Natural killer cell treated with Interleukin-12 subunit alpha and Interleukin-12 subunit beta and Interleukin-15 and Interleukin-18, amount 100 ng/mL, for 72 hours (primary cell): ENCODE measurements around the gene NDUFB6. TPM values are rescaled to one million over a fixed set of nuclear protein-coding genes. Genes with fewer than 3 reads are reported as not detected.
"Not testable (repeated sequence)": the region's sequence is repeated elsewhere in the genome, so short reads cannot be mapped to it uniquely, and the experiment has no call there.

Source experiments
- ATAC-seq, 2 donors: fragments of 150-1000 bp; cut with Tn5 transposase in 1 of 2; sonication (Bioruptor Pico), chemical (Tn5 transposase) in 1 of 2; 2 replicates each; pipeline ENCODE4 v1.10.0; 2021
- DNase-seq: peaks from one replicate; pipeline ENCODE4 v3.0.0; 2022; ENCODE audit warnings: low spot score
- H3K27ac Mint-ChIP-seq, 2 donors: 1 replicate in 1 of 2; 2 replicates in 1 of 2; pipeline ENCODE4 v1.8.0; 2022; ENCODE audit warnings: mixed read lengths in 2 of 2, mild to moderate bottlenecking in 1 of 2, moderate library complexity in 1 of 2
- H3K27me3 Mint-ChIP-seq, 2 donors: 1 replicate in 1 of 2; 2 replicates in 1 of 2; pipeline ENCODE4 v1.8.0; 2022; ENCODE audit warnings: mixed read lengths in 2 of 2
- H3K36me3 Mint-ChIP-seq: one replicate; pipeline ENCODE4 v1.8.0; 2022; ENCODE audit warnings: mixed read lengths
- H3K4me1 Mint-ChIP-seq, 2 donors: 1 replicate in 1 of 2; 2 replicates in 1 of 2; pipeline ENCODE4 v1.8.0; 2022; ENCODE audit warnings: low read depth in 2 of 2, mixed read lengths in 2 of 2, mild to moderate bottlenecking in 1 of 2
- H3K4me3 Mint-ChIP-seq: one replicate; pipeline ENCODE4 v1.8.0; 2022; ENCODE audit warnings: mixed read lengths
- H3K9me3 Mint-ChIP-seq: 2 replicates; pipeline ENCODE4 v1.8.0; 2022; ENCODE audit warnings: mixed read lengths
- total RNA-seq, 2 donors: library from RNA; stranded (reverse); gene quantifications; one replicate each; pipeline ENCODE4 v1.2.3, GENCODE V29; 2022

Gene NDUFB6
- total RNA-seq, 2 donors from 2014 or later = 28.9 to 33.8 TPM

DNA sequence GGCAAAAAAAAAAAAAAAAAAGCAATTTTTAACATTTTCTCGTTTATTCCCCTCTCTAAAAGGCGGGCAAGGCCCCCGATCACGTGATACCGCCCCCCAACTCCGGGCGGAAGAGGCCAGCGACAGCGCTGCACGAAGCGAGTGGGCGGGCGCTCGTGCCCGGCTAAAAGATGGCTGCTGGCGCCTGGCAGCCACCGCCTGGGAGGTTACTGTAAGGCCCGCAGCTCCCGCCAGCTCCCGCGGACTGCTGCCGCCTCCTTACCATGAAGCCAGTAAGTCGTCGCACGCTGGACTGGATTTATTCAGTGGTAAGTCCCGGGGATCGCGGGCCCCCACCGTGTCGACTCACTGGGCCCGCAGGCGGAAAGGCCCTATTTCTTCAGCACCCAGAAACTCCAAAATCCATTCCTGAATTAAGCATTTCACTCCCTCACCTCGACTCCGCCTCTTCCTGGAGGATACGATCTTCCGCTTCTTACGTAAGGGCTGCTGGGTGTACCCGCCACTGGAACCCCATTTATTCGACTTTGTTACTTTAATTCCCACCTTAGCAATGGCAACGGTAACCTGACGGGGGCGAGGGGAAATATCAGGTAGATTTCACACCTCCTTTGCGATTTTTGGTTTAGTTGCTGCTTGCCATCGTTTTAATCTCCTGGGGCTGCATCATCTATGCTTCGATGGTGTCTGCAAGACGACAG is 20.6 kb downstream of the NDUFB6 start, which contains the start of the genes SMIM27 and TOPORS:
Gene SMIM27, plus strand, starts transcription at position 156 of the 701 bp plus-strand sequence. Its CDS starts 108 bp downstream, at position 264.
Gene TOPORS, minus strand, starts transcription at position 415 of the 701 bp plus-strand sequence. Its CDS starts 150 bp downstream, at position 265.
- H3K4me1 Mint-ChIP-seq = peaks cover 34 to 42% of the 10 kb centered on the region in 2 donors
- H3K36me3 Mint-ChIP-seq = peaks cover 4% of the 10 kb centered on the region
- H3K27ac Mint-ChIP-seq = peak within 1 kb of the TSS; percentile 100
- H3K9me3 Mint-ChIP-seq = no peaks in the 10 kb centered on the region
- peak within 1 kb of the TSS; percentile 98 for H3K4me3 Mint-ChIP-seq
- no peaks in the 10 kb centered on the region for H3K27me3 Mint-ChIP-seq
- DNase-seq = peak; percentile 90
- ATAC-seq = peak; percentile 83 to 86

DNA sequence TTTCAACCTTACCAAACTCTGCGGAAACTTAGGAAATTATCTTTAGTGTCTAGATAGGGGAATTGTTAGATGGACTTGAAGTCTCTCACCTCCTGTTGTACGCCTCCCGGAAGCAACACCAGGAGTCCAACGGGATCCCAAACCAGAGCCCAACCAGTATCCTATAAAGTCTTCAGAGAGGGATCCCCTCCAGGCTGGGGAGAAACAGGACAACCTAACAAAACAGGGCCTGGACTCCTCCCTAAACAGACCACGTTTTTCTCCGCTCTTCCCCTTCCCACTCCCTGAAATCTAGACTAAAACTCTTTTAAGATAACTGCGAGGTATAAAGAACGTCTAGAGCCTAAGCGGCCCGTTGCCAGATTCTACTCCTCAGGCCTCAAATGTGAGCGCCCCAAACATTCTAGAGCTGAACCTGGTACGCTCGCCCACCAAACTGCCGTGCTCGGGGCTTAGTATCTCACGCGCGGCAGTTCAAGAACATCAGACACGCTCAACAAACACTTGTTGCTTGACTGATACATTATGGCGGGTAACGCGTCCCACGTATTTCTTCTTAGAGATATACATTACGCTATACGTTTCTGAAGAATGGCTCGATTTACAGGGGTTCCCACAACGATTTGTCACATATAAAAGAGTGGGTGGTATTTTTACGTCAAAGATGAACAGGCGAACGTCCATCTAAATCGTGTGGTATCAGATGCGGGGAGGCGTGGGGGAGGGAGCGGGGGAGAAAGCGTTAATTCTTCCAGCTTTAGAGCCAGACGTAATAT is 21.5 kb downstream of the NDUFB6 start:
- peak overlapping the region; percentile 98 for H3K4me3 Mint-ChIP-seq
- DNase-seq = peak; percentile 66
- peaks cover 34 to 44% of the 10 kb centered on the region in 2 donors for H3K4me1 Mint-ChIP-seq
- peak; percentile 16 to 28 for ATAC-seq
- peaks cover 4% of the 10 kb centered on the region for H3K36me3 Mint-ChIP-seq
- H3K9me3 Mint-ChIP-seq = no peaks in the 10 kb centered on the region
- H3K27me3 Mint-ChIP-seq = no peaks in the 10 kb centered on the region
- peak overlapping the region; percentile 100 for H3K27ac Mint-ChIP-seq

GRCh38 chr9:32550562-32551275 is 22.2 kb downstream of the NDUFB6 start:
- DNase-seq (peak; percentile 93), ATAC-seq (peak; percentile 89 to 91)
- H3K9me3 Mint-ChIP-seq = no peaks in the 10 kb centered on the region
- H3K4me1 Mint-ChIP-seq = peaks cover 27 to 36% of the 10 kb centered on the region in 2 donors
- peak overlapping the region; percentile 98 for H3K4me3 Mint-ChIP-seq
- H3K27me3 Mint-ChIP-seq = no peaks in the 10 kb centered on the region
- H3K36me3 Mint-ChIP-seq = peaks cover 4% of the 10 kb centered on the region
- H3K27ac Mint-ChIP-seq = peak overlapping the region; percentile 100

- no peaks in the 10 kb centered on the region for H3K9me3 Mint-ChIP-seq
- H3K27ac Mint-ChIP-seq = peak overlapping the region; percentile 100
- no peak for DNase-seq
- H3K4me1 Mint-ChIP-seq = peaks cover 27 to 35% of the 10 kb centered on the region in 2 donors
- H3K27me3 Mint-ChIP-seq = no peaks in the 10 kb centered on the region
- peaks cover 4% of the 10 kb centered on the region for H3K36me3 Mint-ChIP-seq
- ATAC-seq = no peak
- peak overlapping the region; percentile 98 for H3K4me3 Mint-ChIP-seq
These were observed 22.8 kb downstream of the NDUFB6 start for GRCh38 chr9:32550150-32550561.

DNA sequence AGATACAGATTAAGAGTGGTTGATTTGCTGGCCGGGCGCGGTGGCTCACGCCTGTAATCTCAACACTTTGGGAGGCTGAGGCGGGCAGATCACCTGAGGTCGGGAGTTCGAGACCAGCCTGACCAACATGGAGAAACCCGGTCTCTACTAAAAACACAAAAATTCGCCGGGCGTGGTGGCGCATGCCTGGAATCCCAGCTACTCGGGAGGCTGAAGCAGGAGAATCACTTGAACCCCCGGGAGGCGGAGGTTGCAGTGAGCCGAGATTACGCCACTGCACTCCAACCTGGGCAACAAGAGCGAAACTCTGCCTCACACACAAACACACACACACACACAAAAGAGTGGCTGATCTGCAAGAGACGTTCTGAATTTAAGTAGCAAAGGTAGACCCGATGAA is 24.7 kb downstream of the NDUFB6 start:
- DNase-seq, H3K27me3 Mint-ChIP-seq, H3K9me3 Mint-ChIP-seq, H3K4me3 Mint-ChIP-seq, ATAC-seq, H3K27ac Mint-ChIP-seq: not testable (repeated sequence)
- peaks cover 11% of the 10 kb centered on the region for H3K36me3 Mint-ChIP-seq
- H3K4me1 Mint-ChIP-seq = peaks cover 30 to 35% of the 10 kb centered on the region in 2 donors

- H3K27ac Mint-ChIP-seq = no peak overlapping the region
- H3K4me1 Mint-ChIP-seq = peaks cover 21 to 24% of the 10 kb centered on the region in 2 donors
- no peaks in the 10 kb centered on the region for H3K9me3 Mint-ChIP-seq
- DNase-seq (no peak), ATAC-seq (no peak)
- no peaks in the 10 kb centered on the region for H3K27me3 Mint-ChIP-seq
- no peak overlapping the region for H3K4me3 Mint-ChIP-seq
- H3K36me3 Mint-ChIP-seq = peaks cover 24% of the 10 kb centered on the region
These were observed 27.1 kb downstream of the NDUFB6 start for GRCh38 chr9:32545884-32546283.

DNA sequence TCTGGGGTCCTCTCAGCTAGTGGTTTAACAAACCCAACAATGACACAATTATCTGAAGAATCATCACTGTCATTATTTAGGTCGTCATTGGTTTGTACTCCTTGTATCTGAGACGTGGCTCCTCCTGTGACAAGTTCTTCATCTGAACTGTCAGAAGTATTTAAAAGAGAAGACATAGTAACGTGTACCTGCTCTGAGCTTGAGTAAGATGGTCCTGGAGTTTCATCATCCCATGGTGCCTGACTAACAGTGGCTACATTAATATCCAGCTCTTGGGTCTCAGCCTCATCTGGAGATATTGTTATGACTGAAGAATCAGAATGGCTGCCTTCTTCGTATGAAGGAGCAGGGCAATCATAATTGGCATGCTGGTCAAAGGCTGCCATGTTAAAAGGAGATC is 29.9 kb downstream of the NDUFB6 start:
- ATAC-seq = no peak
- no peaks in the 10 kb centered on the region for H3K27me3 Mint-ChIP-seq
- H3K27ac Mint-ChIP-seq = no peak overlapping the region
- DNase-seq = no peak
- H3K9me3 Mint-ChIP-seq = no peaks in the 10 kb centered on the region
- peaks cover 24% of the 10 kb centered on the region for H3K36me3 Mint-ChIP-seq
- peaks cover 7 to 9% of the 10 kb centered on the region in 2 donors for H3K4me1 Mint-ChIP-seq
- H3K4me3 Mint-ChIP-seq = no peak overlapping the region

DNA sequence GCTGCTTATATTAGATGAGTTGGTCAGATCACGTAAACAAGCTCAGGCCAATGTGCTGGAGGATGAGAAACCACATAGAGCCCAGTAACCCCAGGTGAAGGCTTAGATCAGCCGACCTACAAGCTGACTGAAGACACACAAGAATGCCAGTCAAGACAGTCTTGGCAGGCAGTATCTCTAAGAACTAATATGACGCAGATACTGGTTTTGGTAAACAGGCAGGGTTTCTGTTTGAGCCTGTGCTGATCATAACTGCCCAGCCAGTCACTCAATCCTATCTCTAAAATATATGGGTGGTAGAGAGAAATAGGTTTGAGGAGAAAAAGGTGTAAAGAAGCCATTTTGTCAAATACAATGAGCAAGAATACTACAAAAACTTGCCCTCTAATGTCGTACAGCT is 39.1 kb downstream of the NDUFB6 start:
- H3K36me3 Mint-ChIP-seq = no peaks in the 10 kb centered on the region
- no peak overlapping the region for H3K27ac Mint-ChIP-seq
- no peaks in the 10 kb centered on the region for H3K27me3 Mint-ChIP-seq
- no peak for ATAC-seq
- no peaks in the 10 kb centered on the region for H3K9me3 Mint-ChIP-seq
- no peaks in the 10 kb centered on the region for H3K4me1 Mint-ChIP-seq
- DNase-seq = no peak
- H3K4me3 Mint-ChIP-seq = no peak overlapping the region

DNA sequence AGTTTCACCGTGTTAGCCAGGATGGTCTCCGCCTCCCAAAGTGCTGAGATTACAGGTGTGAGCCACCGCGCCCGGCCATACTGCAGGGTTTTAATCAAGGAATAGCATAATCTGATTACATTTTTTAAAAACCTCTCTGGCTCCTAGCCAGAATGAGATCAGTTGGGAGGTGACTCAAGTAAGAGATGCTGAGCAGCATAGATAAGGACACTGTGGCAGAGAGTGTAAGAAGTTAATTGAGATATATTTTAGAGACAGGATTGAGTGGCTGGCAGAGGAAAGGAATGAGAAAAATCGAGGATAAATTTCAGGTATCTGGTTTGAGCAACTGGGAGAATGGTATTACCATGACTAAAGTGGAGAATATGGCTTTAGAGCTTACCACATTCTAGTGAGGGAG is 39.6 kb downstream of the NDUFB6 start:
- DNase-seq (no peak), ATAC-seq (no peak)
- Mint-ChIP-seq H3K36me3 (no peaks in the 10 kb centered on the region), H3K27me3 (no peaks in the 10 kb centered on the region), H3K4me1 (no peaks in the 10 kb centered on the region), H3K9me3 (no peaks in the 10 kb centered on the region), H3K27ac (no peak overlapping the region), H3K4me3 (no peak overlapping the region)

- no peaks in the 10 kb centered on the region for H3K9me3 Mint-ChIP-seq
- H3K27ac Mint-ChIP-seq = peak overlapping the region; percentile 87 to 94
- H3K4me1 Mint-ChIP-seq = peaks cover 26 to 35% of the 10 kb centered on the region in 2 donors
- ATAC-seq = no peak
- H3K4me3 Mint-ChIP-seq = peak overlapping the region; percentile 90
- no peak for DNase-seq
- H3K27me3 Mint-ChIP-seq = no peaks in the 10 kb centered on the region
- peaks cover 11% of the 10 kb centered on the region for H3K36me3 Mint-ChIP-seq
These were observed 46.3 kb downstream of the NDUFB6 start for GRCh38 chr9:32526707-32527048.

GRCh38 chr9:32526041-32526706 is 46.8 kb downstream of the NDUFB6 start, which contains the start of gene RIGI:
Gene RIGI, minus strand, starts transcription at chr9:32526196. Its CDS starts 30 bp downstream, at chr9:32526166.
- Mint-ChIP-seq H3K27me3 (no peaks in the 10 kb centered on the region), H3K4me3 (peak within 1 kb of the TSS; percentile 90), H3K9me3 (no peaks in the 10 kb centered on the region), H3K4me1 (peaks cover 26 to 35% of the 10 kb centered on the region in 2 donors), H3K27ac (peak within 1 kb of the TSS; percentile 87 to 94), H3K36me3 (peaks cover 11% of the 10 kb centered on the region)
- ATAC-seq (peak; percentile 87 to 89), DNase-seq (peak; percentile 89)

DNA sequence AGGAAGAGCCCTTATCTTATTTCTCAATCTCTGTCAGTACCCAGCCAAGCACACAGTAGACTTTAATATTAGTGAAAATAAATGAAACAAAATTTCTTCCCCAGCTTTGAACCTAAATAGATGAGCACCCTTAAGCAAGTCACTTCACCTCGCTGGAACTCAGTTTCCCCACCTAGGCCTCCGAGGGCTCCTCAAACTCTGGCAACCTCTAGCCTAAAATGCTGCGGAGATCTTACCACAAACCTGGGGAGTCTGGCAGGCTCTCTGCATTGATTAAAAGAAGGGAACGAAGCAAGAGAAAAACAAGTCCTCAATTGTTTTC is 47.3 kb downstream of the NDUFB6 start:
- ATAC-seq = peak in 1 of 2 donors; percentile 9
- H3K4me3 Mint-ChIP-seq = peak overlapping the region; percentile 90
- no peaks in the 10 kb centered on the region for H3K27me3 Mint-ChIP-seq
- no peaks in the 10 kb centered on the region for H3K9me3 Mint-ChIP-seq
- peaks cover 26 to 35% of the 10 kb centered on the region in 2 donors for H3K4me1 Mint-ChIP-seq
- no peak for DNase-seq
- H3K36me3 Mint-ChIP-seq = peaks cover 11% of the 10 kb centered on the region
- H3K27ac Mint-ChIP-seq = peak overlapping the region; percentile 87 to 94
